Metanephros (tissue), 1 donor: Measurements from ENCODE around the gene PNPLA3. TPM values are rescaled to one million over a fixed set of nuclear protein-coding genes. Genes with fewer than 3 reads are reported as not detected.

Source experiments
- total RNA-seq: library from RNA; depleted of rRNA; stranded (reverse); fragments of >200 nt; gene quantifications from one replicate; pipeline ENCODE4 v1.2.3, GENCODE V29; 2014

The PNPLA3 gene
- total RNA-seq: 1.3 TPM

GRCh38 chr22:43923631-43924464, at the start of gene PNPLA3:
Gene PNPLA3, plus strand, starts transcription at chr22:43923805. Its CDS starts 107 bp downstream, at chr22:43923912.

GRCh38 chr22:43891360-43892182, 32.0 kb upstream of the PNPLA3 start, which contains the start of gene PNPLA5:
Gene PNPLA5, minus strand, starts transcription at chr22:43892013. Its CDS starts 133 bp downstream, at chr22:43891880.

GRCh38 chr22:43955040-43955882, 31.7 kb downstream of the PNPLA3 start, which contains the start of gene SAMM50:
Gene SAMM50, plus strand, starts transcription at chr22:43955442. Its CDS starts 136 bp downstream, at chr22:43955578.

Other genes starting within 250 kb of the PNPLA3 start
- gene EFCAB6, start 111.5 kb upstream of the PNPLA3 start, total RNA-seq: 10.7 TPM
- gene SULT4A1, start 61.3 kb upstream of the PNPLA3 start, total RNA-seq: 1.8 TPM
- not detected for gene PNPLA5, start 31.8 kb upstream of the PNPLA3 start, total RNA-seq
- gene SAMM50, start 31.6 kb downstream of the PNPLA3 start, total RNA-seq: 44.5 TPM
- gene PARVB, start 100.5 kb downstream of the PNPLA3 start, total RNA-seq: 36.4 TPM